Activated CD8-positive, alpha-beta T cell treated with anti-CD3 and anti-CD28 coated beads for 36 hours (primary cell): ENCODE data around the gene CAND2. TPM values are rescaled to one million over a fixed set of nuclear protein-coding genes. Genes with fewer than 3 reads are reported as not detected.

Experiments used
- ATAC-seq: fragments of 200-7000 bp; cut with Tn5 transposase; one replicate; pipeline ENCODE4 v1.10.0; 2021; ENCODE audit warnings: mild to moderate bottlenecking, moderate library complexity
- CTCF ChIA-PET: fragments of 350-600 bp; sonication (Branson Sonifier 250); formaldehyde crosslinking; loops from one replicate; lab custom pipeline; 2021; ENCODE audit warnings: antibody characterized with exemption; lab: Charles Lee
- POLR2A ChIA-PET: fragments of 350-600 bp; sonication (Branson Sonifier 250); formaldehyde crosslinking; loops from one replicate; lab custom pipeline; 2021; ENCODE audit warnings: antibody characterized with exemption; lab: Charles Lee
- DNase-seq: peaks from one replicate; pipeline ENCODE4 v3.0.0-alpha.2; 2020
- H3K27ac Mint-ChIP-seq: one replicate; pipeline ENCODE4 v1.8.0; 2021; ENCODE audit warnings: mild to moderate bottlenecking, mixed read lengths
- H3K27me3 Mint-ChIP-seq: one replicate; pipeline ENCODE4 v1.8.0; 2021; ENCODE audit warnings: mixed read lengths
- H3K36me3 Mint-ChIP-seq: one replicate; pipeline ENCODE4 v1.8.0; 2021; ENCODE audit warnings: low read depth, mixed read lengths
- H3K4me1 Mint-ChIP-seq: one replicate; pipeline ENCODE4 v1.8.0; 2021; ENCODE audit warnings: low read depth, mixed read lengths
- H3K4me3 Mint-ChIP-seq: one replicate; pipeline ENCODE4 v1.8.0; 2021; ENCODE audit warnings: mild to moderate bottlenecking, moderate library complexity, mixed read lengths
- H3K9me3 Mint-ChIP-seq: one replicate; pipeline ENCODE4 v1.8.0; 2021; ENCODE audit warnings: mixed read lengths
- CTCF ChIP-seq: fragments of 200-600 bp; IDR thresholded peaks from one replicate; pipeline ENCODE4 v1.8.0; 2022; ENCODE audit warnings: antibody characterized with exemption, mild to moderate bottlenecking
- intact Hi-C: fragments of 100-400 bp; cut with micrococcal nuclease; formaldehyde crosslinking; loops from one replicate; pipeline ENCODE4 v1.10.0; 2022
- total RNA-seq, 2 experiments: library from RNA; stranded (reverse); gene quantifications; one replicate each; pipeline ENCODE4 v1.2.3, GENCODE V29; 2021

The CAND2 gene
- total RNA-seq: 1 to 10 TPM; 1.5 to 1.9 TPM

GRCh38 chr3:12796171-12797123 is at the start of gene CAND2:
CAND2 (plus strand) TSS chr3:12796680; CDS start chr3:12796721, 41 bp downstream.
- TF ChIP-seq CTCF: no peak
- peaks cover 3% of the 10 kb centered on the region for H3K27me3 Mint-ChIP-seq
- intact Hi-C loops: no loop called here
- peaks cover 3% of the 10 kb centered on the region for H3K4me1 Mint-ChIP-seq
- no peaks in the 10 kb centered on the region for H3K36me3 Mint-ChIP-seq
- ChIA-PET POLR2A (interaction anchor here (0.6 to 3.1 kb wide), 8 partner anchors 9 to 221 kb away, joined by 3 to 24 read pairs (median 12); partner anchors contain the start of gene RPL32), CTCF (interaction anchor here (1.0 to 3.5 kb wide), 4 partner anchors 8 to 14 kb away, joined by 3 to 23 read pairs (median 13); no protein-coding TSS in a partner anchor)
- H3K9me3 Mint-ChIP-seq: no peaks in the 10 kb centered on the region
- DNase-seq (peak; percentile 53), ATAC-seq (peak; percentile 81)
- peak within 1 kb of the TSS; percentile 70 for H3K4me3 Mint-ChIP-seq
- no peak within 1 kb of the TSS for H3K27ac Mint-ChIP-seq

- ChIA-PET CTCF (interaction anchor here (1.2 to 1.3 kb wide), 2 partner anchors 29 to 42 kb away, joined by 4 to 5 read pairs; no protein-coding TSS in a partner anchor), POLR2A (interaction anchor here (1.6 kb wide), 1 partner anchor 10 kb away, joined by 3 read pairs; no protein-coding TSS in a partner anchor)
- intact Hi-C loops: no loop called here
- TF ChIP-seq CTCF: no peak
- no peak for DNase-seq
- H3K4me1 Mint-ChIP-seq: peaks cover 10% of the 10 kb centered on the region
- no peaks in the 10 kb centered on the region for H3K9me3 Mint-ChIP-seq
- H3K4me3 Mint-ChIP-seq: no peak overlapping the region
- no peaks in the 10 kb centered on the region for H3K36me3 Mint-ChIP-seq
- H3K27me3 Mint-ChIP-seq: peaks cover 6% of the 10 kb centered on the region
- H3K27ac Mint-ChIP-seq: no peak overlapping the region
- ATAC-seq: no peak
These were observed 48.0 kb upstream of the CAND2 start for GRCh38 chr3:12748477-12748876.

- no peaks in the 10 kb centered on the region for H3K36me3 Mint-ChIP-seq
- no peak overlapping the region for H3K4me3 Mint-ChIP-seq
- ChIA-PET CTCF (no interaction called here), POLR2A (no interaction called here)
- DNase-seq (no peak), ATAC-seq (peak; percentile 51)
- H3K27me3 Mint-ChIP-seq: peaks cover 2% of the 10 kb centered on the region
- no peak for TF ChIP-seq CTCF
- no peaks in the 10 kb centered on the region for H3K9me3 Mint-ChIP-seq
- intact Hi-C loops: no loop called here
- H3K4me1 Mint-ChIP-seq: peaks cover 10% of the 10 kb centered on the region
- peak overlapping the region; percentile 37 for H3K27ac Mint-ChIP-seq
These were observed 46.3 kb upstream of the CAND2 start for GRCh38 chr3:12750223-12750622.

- peak; percentile 90 for ATAC-seq
- peak; percentile 80 for DNase-seq
- no peak for TF ChIP-seq CTCF
- H3K27ac Mint-ChIP-seq: peak overlapping the region; percentile 37
- H3K27me3 Mint-ChIP-seq: peaks cover 2% of the 10 kb centered on the region
- no peaks in the 10 kb centered on the region for H3K36me3 Mint-ChIP-seq
- peaks cover 11% of the 10 kb centered on the region for H3K4me1 Mint-ChIP-seq
- H3K9me3 Mint-ChIP-seq: no peaks in the 10 kb centered on the region
- intact Hi-C loops: no loop called here
- no peak overlapping the region for H3K4me3 Mint-ChIP-seq
- ChIA-PET CTCF (no interaction called here), POLR2A (no interaction called here)
These were observed 45.8 kb upstream of the CAND2 start for GRCh38 chr3:12750658-12751071.

DNA sequence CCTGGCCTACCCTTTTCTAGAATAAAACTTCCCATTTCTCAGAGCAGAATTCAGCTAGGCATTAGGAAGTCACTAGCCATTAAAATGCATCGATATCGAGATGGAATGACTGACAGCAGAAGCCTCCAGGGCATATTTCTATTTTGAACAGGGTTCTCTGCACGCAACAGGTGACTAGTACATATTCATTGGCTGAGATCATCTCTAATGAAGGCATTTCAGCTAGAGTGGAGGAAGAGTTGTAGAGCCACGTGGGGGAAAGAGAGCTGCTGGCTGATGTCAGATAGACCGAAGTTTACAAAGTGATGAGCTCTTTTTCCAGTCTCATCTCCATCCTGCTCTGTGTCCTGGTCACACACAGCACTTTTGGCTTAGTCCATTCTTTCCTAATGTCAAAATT is 44.9 kb upstream of the CAND2 start:
- Mint-ChIP-seq H3K27ac (no peak overlapping the region), H3K4me3 (no peak overlapping the region), H3K27me3 (peaks cover 4% of the 10 kb centered on the region), H3K4me1 (peaks cover 13% of the 10 kb centered on the region), H3K9me3 (no peaks in the 10 kb centered on the region), H3K36me3 (no peaks in the 10 kb centered on the region)
- ChIA-PET POLR2A (interaction anchor here (1.0 kb wide), 1 partner anchor 82 kb away, joined by 4 read pairs; no protein-coding TSS in a partner anchor), CTCF (interaction anchor here (0.7 kb wide), 1 partner anchor 25 kb away, joined by 3 read pairs; no protein-coding TSS in a partner anchor)
- intact Hi-C loops: no loop called here
- DNase-seq (no peak), ATAC-seq (no peak)
- TF ChIP-seq CTCF: no peak
